HAP-1 (cell line): Measurements from ENCODE around the gene MEN1.

ENCODE experiments used
- DNase-seq, 2 experiments: peaks; one replicate each; pipeline ENCODE4 v3.0.0-alpha.2; 2016 to 2020; ENCODE audit warnings: low spot score in 2 of 2
- H3K27me3 ChIP-seq: fragments of 250-450 bp; sonication (Bioruptor Pico); 2 replicates; pipeline ENCODE4 v1.5.1; 2020; ENCODE audit warnings: low read depth, mild to moderate bottlenecking, moderate library complexity
- H3K36me3 ChIP-seq: fragments of 250-450 bp; sonication (Bioruptor Pico); replicated peaks from 2 replicates; pipeline ENCODE4 v1.5.1; 2020; ENCODE audit warnings: mild to moderate bottlenecking
- H3K4me1 ChIP-seq: fragments of 250-450 bp; sonication (Bioruptor Pico); 2 replicates; pipeline ENCODE4 v1.5.1; 2020; ENCODE audit warnings: mild to moderate bottlenecking
- H3K4me3 ChIP-seq: fragments of 250-450 bp; sonication (Bioruptor Pico); 2 replicates; pipeline ENCODE4 v1.5.1; 2020; ENCODE audit warnings: mild to moderate bottlenecking, moderate library complexity
- H3K9me3 ChIP-seq: fragments of 250-450 bp; sonication (Bioruptor Pico); 2 replicates; pipeline ENCODE4 v1.5.1; 2020; ENCODE audit warnings: mild to moderate bottlenecking, moderate library complexity
- in situ Hi-C: fragments of 300-500 bp; cut with MboI; formaldehyde crosslinking; loops from 3 replicates; pipeline ENCODE4 v1.14.3; 2020; ENCODE audit warnings: low sequenced_read_pairs, inconsistent platforms, mixed read lengths

Gene MEN1

GRCh38 chr11:64784813-64785581 lies 25.4 kb downstream of the MEN1 start:
- no peak overlapping the region for H3K4me3 ChIP-seq
- no peaks in the 10 kb centered on the region for H3K9me3 ChIP-seq
- peaks cover 6% of the 10 kb centered on the region for H3K4me1 ChIP-seq
- in situ Hi-C loops, result no loop called here
- no peaks in the 10 kb centered on the region; the same call in none of the 2 replicates for H3K36me3 ChIP-seq
- DNase-seq, result no peak
- H3K27me3 ChIP-seq, result no peaks in the 10 kb centered on the region

GRCh38 chr11:64778473-64779298 lies 31.7 kb downstream of the MEN1 start, which contains the start of gene SF1:
SF1 (minus strand) TSS chr11:64778542; CDS start chr11:64778392, 150 bp downstream.
- in situ Hi-C loops, result no loop called here

GRCh38 chr11:64778223-64778472 lies 32.2 kb downstream of the MEN1 start:
- H3K36me3 ChIP-seq, result peaks cover 44% of the 10 kb centered on the region
- DNase-seq, result no peak
- in situ Hi-C loops, result no loop called here
- H3K4me3 ChIP-seq, result peak overlapping the region; percentile 67
- H3K4me1 ChIP-seq, result peaks cover 9% of the 10 kb centered on the region
- no peaks in the 10 kb centered on the region for H3K9me3 ChIP-seq
- H3K27me3 ChIP-seq, result no peaks in the 10 kb centered on the region

More at GRCh38 chr11:64778473-64779298, 31.7 kb downstream of the MEN1 start, which contains the start of gene SF1:
- DNase-seq, result peak; percentile 99 to 100
- H3K4me3 ChIP-seq, result peak within 1 kb of the TSS; percentile 72
- no peaks in the 10 kb centered on the region for H3K9me3 ChIP-seq
- peaks cover 39% of the 10 kb centered on the region for H3K36me3 ChIP-seq
- no peaks in the 10 kb centered on the region for H3K27me3 ChIP-seq
- peaks cover 9% of the 10 kb centered on the region for H3K4me1 ChIP-seq

- in situ Hi-C loops, result no loop called here
- DNase-seq, result peak; percentile 65 to 84
- Histone ChIP-seq H3K4me1 (peaks cover 9% of the 10 kb centered on the region), H3K27me3 (no peaks in the 10 kb centered on the region), H3K36me3 (peaks cover 49% of the 10 kb centered on the region), H3K9me3 (no peaks in the 10 kb centered on the region), H3K4me3 (peak overlapping the region; percentile 72)
These were observed 32.7 kb downstream of the MEN1 start for GRCh38 chr11:64777449-64778222.

GRCh38 chr11:64776875-64777274 lies 33.5 kb downstream of the MEN1 start:
- H3K4me1 ChIP-seq, result peaks cover 3% of the 10 kb centered on the region
- no peak for DNase-seq
- no peaks in the 10 kb centered on the region for H3K27me3 ChIP-seq
- H3K4me3 ChIP-seq, result peak overlapping the region; percentile 72
- in situ Hi-C loops, result no loop called here
- peaks cover 57% of the 10 kb centered on the region for H3K36me3 ChIP-seq
- no peaks in the 10 kb centered on the region for H3K9me3 ChIP-seq

- in situ Hi-C loops, result no loop called here
- Histone ChIP-seq H3K4me3 (peak overlapping the region; percentile 72; the same call in 1 of the 2 replicates), H3K27me3 (no peaks in the 10 kb centered on the region), H3K4me1 (peaks cover 3% of the 10 kb centered on the region), H3K36me3 (peaks cover 62% of the 10 kb centered on the region), H3K9me3 (no peaks in the 10 kb centered on the region)
- DNase-seq, result no peak
These were observed 33.9 kb downstream of the MEN1 start for GRCh38 chr11:64776425-64776824.

- H3K27me3 ChIP-seq, result no peaks in the 10 kb centered on the region
- H3K4me1 ChIP-seq, result peaks cover 3% of the 10 kb centered on the region
- H3K4me3 ChIP-seq, result no peak overlapping the region
- H3K9me3 ChIP-seq, result no peaks in the 10 kb centered on the region
- in situ Hi-C loops, result no loop called here
- DNase-seq, result no peak
- peaks cover 84% of the 10 kb centered on the region for H3K36me3 ChIP-seq
These were observed 36.2 kb downstream of the MEN1 start for GRCh38 chr11:64774144-64774543.

GRCh38 chr11:64772303-64773018 lies 37.9 kb downstream of the MEN1 start:
- in situ Hi-C loops, result no loop called here
- H3K4me1 ChIP-seq, result peaks cover 3% of the 10 kb centered on the region
- no peaks in the 10 kb centered on the region for H3K27me3 ChIP-seq
- DNase-seq, result no peak
- no peaks in the 10 kb centered on the region for H3K9me3 ChIP-seq
- no peak overlapping the region for H3K4me3 ChIP-seq
- peaks cover 100% of the 10 kb centered on the region for H3K36me3 ChIP-seq

- DNase-seq, result no peak
- Histone ChIP-seq H3K4me1 (peaks cover under 1% of the 10 kb centered on the region; the same call in 1 of the 2 replicates), H3K4me3 (no peak overlapping the region), H3K36me3 (peaks cover 100% of the 10 kb centered on the region), H3K27me3 (no peaks in the 10 kb centered on the region), H3K9me3 (no peaks in the 10 kb centered on the region)
- in situ Hi-C loops, result no loop called here
These were observed 38.5 kb downstream of the MEN1 start for GRCh38 chr11:64771861-64772260.

GRCh38 chr11:64770120-64770519 lies 40.2 kb downstream of the MEN1 start:
- H3K36me3 ChIP-seq, result peaks cover 97% of the 10 kb centered on the region
- DNase-seq, result no peak
- H3K4me3 ChIP-seq, result no peak overlapping the region
- no peaks in the 10 kb centered on the region for H3K4me1 ChIP-seq
- H3K27me3 ChIP-seq, result no peaks in the 10 kb centered on the region
- no peaks in the 10 kb centered on the region for H3K9me3 ChIP-seq
- in situ Hi-C loops, result no loop called here

- DNase-seq, result no peak
- Histone ChIP-seq H3K9me3 (no peaks in the 10 kb centered on the region), H3K4me1 (no peaks in the 10 kb centered on the region), H3K36me3 (peaks cover 97% of the 10 kb centered on the region), H3K27me3 (no peaks in the 10 kb centered on the region), H3K4me3 (no peak overlapping the region)
- in situ Hi-C loops, result no loop called here
These were observed 41.1 kb downstream of the MEN1 start for GRCh38 chr11:64769283-64769682.

- in situ Hi-C loops, result no loop called here
- Histone ChIP-seq H3K4me1 (no peaks in the 10 kb centered on the region), H3K9me3 (no peaks in the 10 kb centered on the region), H3K27me3 (no peaks in the 10 kb centered on the region), H3K36me3 (peaks cover 97% of the 10 kb centered on the region), H3K4me3 (no peak overlapping the region)
- DNase-seq, result no peak
These were observed 42.1 kb downstream of the MEN1 start for GRCh38 chr11:64768300-64768694.
